GM23338 (cell line): ENCODE results near the gene HSF2BP. TPM values are rescaled to one million over a fixed set of nuclear protein-coding genes. Genes with fewer than 3 reads are reported as not detected.
A peak's percentile ranks its signal among the peaks of the same experiment; 100 is the strongest.

ENCODE experiments used
- ATAC-seq: fragments of 200-7000 bp; cut with Tn5 transposase; 3 replicates; pipeline ENCODE4 v1.9.1; 2020
- DNase-seq: peaks from one replicate; pipeline ENCODE4 v3.0.0-alpha.2; 2015; ENCODE audit warnings: low spot score
- H2AFZ ChIP-seq: fragments of 200-600 bp; sonication (generic); 2 replicates; pipeline ENCODE4 v1.8.0; 2016; ENCODE audit warnings: antibody characterized with exemption, mild to moderate bottlenecking, moderate library complexity
- H3F3A ChIP-seq: fragments of 200-600 bp; sonication (generic); replicated peaks from 2 replicates; pipeline ENCODE4 v1.8.0; 2017; ENCODE audit warnings: antibody characterized with exemption, mixed run types, low read depth
- H3K27ac ChIP-seq: fragments of 200-600 bp; sonication (generic); 2 replicates; pipeline ENCODE4 v1.6.1; 2016; ENCODE audit warnings: low read depth
- H3K27me3 ChIP-seq: fragments of 200-600 bp; sonication (generic); 2 replicates; pipeline ENCODE4 v1.8.0; 2016; ENCODE audit warnings: mild to moderate bottlenecking, mixed run types, moderate library complexity; ENCODE audit not compliant: insufficient read depth
- H3K36me3 ChIP-seq: fragments of 200-600 bp; sonication (generic); 2 replicates; pipeline ENCODE4 v1.8.0; 2016; ENCODE audit warnings: mild to moderate bottlenecking; ENCODE audit not compliant: insufficient read depth
- H3K4me1 ChIP-seq: fragments of 200-600 bp; sonication (generic); 2 replicates; pipeline ENCODE4 v1.8.0; 2016; ENCODE audit warnings: mild to moderate bottlenecking, moderate library complexity; ENCODE audit not compliant: insufficient read depth
- H3K4me2 ChIP-seq: fragments of 200-600 bp; sonication (generic); 2 replicates; pipeline ENCODE4 v1.7.1; 2017; ENCODE audit warnings: mixed run types
- H3K4me3 ChIP-seq: fragments of 200-600 bp; sonication (generic); 2 replicates; pipeline ENCODE4 v1.6.1; 2016; ENCODE audit warnings: mixed run types
- H3K79me2 ChIP-seq: fragments of 200-600 bp; sonication (generic); replicated peaks from 2 replicates; pipeline ENCODE4 v1.8.0; 2017; ENCODE audit warnings: mild to moderate bottlenecking; ENCODE audit not compliant: insufficient read depth
- H3K9me2 ChIP-seq: fragments of 200-600 bp; sonication (generic); 2 replicates; pipeline ENCODE4 v1.8.0; 2017; ENCODE audit not compliant: insufficient read depth
- H4K20me1 ChIP-seq: fragments of 200-600 bp; sonication (generic); replicated peaks from 2 replicates; pipeline ENCODE4 v1.8.0; 2017; ENCODE audit warnings: mild to moderate bottlenecking; ENCODE audit not compliant: insufficient read depth
- H3K27ac Mint-ChIP-seq: 2 replicates; pipeline ENCODE4 v1.8.0; 2020; ENCODE audit warnings: inconsistent platforms, mild to moderate bottlenecking, moderate library complexity, mixed read lengths
- H3K27me3 Mint-ChIP-seq: 3 replicates; pipeline ENCODE4 v1.8.0; 2022; ENCODE audit warnings: low read depth, mild to moderate bottlenecking, moderate library complexity, mixed read lengths, inconsistent platforms; ENCODE audit not compliant: insufficient read depth, poor library complexity
- H3K36me3 Mint-ChIP-seq: 3 replicates; pipeline ENCODE4 v1.8.0; 2021; ENCODE audit warnings: low read depth, mild to moderate bottlenecking, inconsistent platforms, moderate library complexity, mixed read lengths
- H3K4me1 Mint-ChIP-seq: 3 replicates; pipeline ENCODE4 v1.8.0; 2020; ENCODE audit warnings: mild to moderate bottlenecking, inconsistent platforms, mixed read lengths
- H3K4me3 Mint-ChIP-seq: 3 replicates; pipeline ENCODE4 v1.8.0; 2021; ENCODE audit warnings: moderate library complexity, mild to moderate bottlenecking, inconsistent platforms, mixed read lengths
- H3K9me3 Mint-ChIP-seq: 3 replicates; pipeline ENCODE4 v1.8.0; 2020; ENCODE audit warnings: moderate library complexity, mild to moderate bottlenecking, inconsistent platforms, mixed read lengths
- CREB1 ChIP-seq: fragments of 250-450 bp; sonication (Bioruptor Pico); IDR thresholded peaks from 2 replicates; pipeline ENCODE4 v1.5.0; 2020; ENCODE audit warnings: low read depth, mild to moderate bottlenecking, moderate library complexity
- CTCF ChIP-seq, 2 experiments: fragments of 200-600 bp in 1 of 2; sonication (generic) in 1 of 2; conservative IDR thresholded peaks; 2 replicates each; pipeline versions ENCODE4 v1.5.1 to v1.6.1; 2016 to 2017; ENCODE audit warnings: antibody characterized with exemption in 2 of 2, low read depth in 2 of 2, mild to moderate bottlenecking in 2 of 2, moderate library complexity in 1 of 2
- ETS1 ChIP-seq: IDR thresholded peaks from 2 replicates; pipeline ENCODE4 v1.6.1; 2016; ENCODE audit warnings: antibody characterized with exemption
- EZH2 ChIP-seq: fragments of 200-600 bp; sonication (generic); IDR thresholded peaks from one replicate; pipeline ENCODE4 v1.8.0; 2017; ENCODE audit warnings: antibody characterized with exemption, mild to moderate bottlenecking, low read depth; ENCODE audit not compliant: unreplicated experiment
- POLR2AphosphoS5 ChIP-seq: IDR thresholded peaks from 2 replicates; pipeline ENCODE4 v1.6.1; 2016; ENCODE audit warnings: antibody characterized with exemption, low read depth
- STAT1 ChIP-seq: IDR thresholded peaks from one replicate; pipeline ENCODE4 v1.6.1; 2016; ENCODE audit warnings: antibody characterized with exemption; ENCODE audit not compliant: unreplicated experiment
- ZNF331 ChIP-seq: fragments of 250-450 bp; sonication (Bioruptor Pico); IDR thresholded peaks from 2 replicates; pipeline ENCODE4 v1.5.0; 2020; ENCODE audit warnings: low read depth, mild to moderate bottlenecking, moderate library complexity
- polyA plus RNA-seq: library from polyadenylated mRNA; unstranded; fragments of >200 nt; fragmentation: Nextera tagmentation; extraction: Ambion mirVana; gene quantifications from 2 replicates; pipeline ENCODE4 v1.2.1, GENCODE V29; 2016
- total RNA-seq: library from RNA; depleted of rRNA; stranded (reverse); fragments of >200 nt; shearing (Covaris generic); gene quantifications from 2 replicates; pipeline ENCODE4 v1.2.3, GENCODE V29; 2014

The HSF2BP gene
- total and polyA plus RNA-seq, 2 experiments from 2014 or later = 0.78 to 2.0 TPM

- H3K4me1 ChIP-seq = no peaks in the 10 kb centered on the region
- H3F3A ChIP-seq = no peaks in the 10 kb centered on the region
Measured at GRCh38 chr21:43575473-43575844, 83.8 kb downstream of the HSF2BP start.

GRCh38 chr21:43574741-43575472, 84.4 kb downstream of the HSF2BP start:
- no peaks in the 10 kb centered on the region for H3K27me3 ChIP-seq
- Mint-ChIP-seq H3K4me3 (no peak overlapping the region), H3K27me3 (peaks cover 7% of the 10 kb centered on the region), H3K4me1 (peaks cover 6% of the 10 kb centered on the region; the same call in 2 of the 3 replicates), H3K9me3 (no peaks in the 10 kb centered on the region), H3K27ac (no peak overlapping the region; the same call in 1 of the 2 replicates), H3K36me3 (no peaks in the 10 kb centered on the region)
- no peaks in the 10 kb centered on the region for H4K20me1 ChIP-seq
- H3K4me1 ChIP-seq = no peaks in the 10 kb centered on the region
- H3K27ac ChIP-seq = no peak overlapping the region
- H3K9me2 ChIP-seq = no peaks in the 10 kb centered on the region
- no peaks in the 10 kb centered on the region for H3K36me3 ChIP-seq
- no peak overlapping the region for H3K4me3 ChIP-seq
- H3K79me2 ChIP-seq = no peaks in the 10 kb centered on the region
- TF ChIP-seq POLR2AphosphoS5 (no peak), CTCF (conservative IDR thresholded peaks at IDR 0.05; ENCODE audit: low read depth in 2 of 2) (no peak), ZNF331 (CRISPR knock-in tag) (no peak)
- no peak overlapping the region for H2AFZ ChIP-seq
- DNase-seq (no peak), ATAC-seq (peak; percentile 80)
- no peaks in the 10 kb centered on the region for H3F3A ChIP-seq
- H3K4me2 ChIP-seq = no peak overlapping the region

More at GRCh38 chr21:43575473-43575844, 83.8 kb downstream of the HSF2BP start:
- H3K9me3 Mint-ChIP-seq = no peaks in the 10 kb centered on the region
- H4K20me1 ChIP-seq = no peaks in the 10 kb centered on the region
- peaks cover 6% of the 10 kb centered on the region; the same call in 2 of the 3 replicates for H3K4me1 Mint-ChIP-seq
- no peak overlapping the region for H3K4me2 ChIP-seq
- H3K4me3 ChIP-seq = no peak overlapping the region
- H2AFZ ChIP-seq = no peak overlapping the region
- ATAC-seq (no peak), DNase-seq (no peak)
- no peaks in the 10 kb centered on the region for H3K36me3 Mint-ChIP-seq
- H3K27me3 ChIP-seq = no peaks in the 10 kb centered on the region
- H3K4me3 Mint-ChIP-seq = no peak overlapping the region
- peaks cover 7% of the 10 kb centered on the region for H3K27me3 Mint-ChIP-seq
- no peaks in the 10 kb centered on the region for H3K9me2 ChIP-seq
- no peaks in the 10 kb centered on the region for H3K79me2 ChIP-seq
- H3K27ac ChIP-seq = no peak overlapping the region
- no peak for TF ChIP-seq ZNF331 (CRISPR knock-in tag)
- no peak for TF ChIP-seq EZH2
- TF ChIP-seq CREB1 (CRISPR knock-in tag) = no peak
- no peak overlapping the region for H3K27ac Mint-ChIP-seq
- no peaks in the 10 kb centered on the region for H3K36me3 ChIP-seq

GRCh38 chr21:43573921-43574320, 85.4 kb downstream of the HSF2BP start:
- Histone ChIP-seq H2AFZ (no peak overlapping the region), H3K36me3 (no peaks in the 10 kb centered on the region), H3K27ac (no peak overlapping the region), H3K27me3 (no peaks in the 10 kb centered on the region), H3K79me2 (no peaks in the 10 kb centered on the region), H3K4me2 (no peak overlapping the region), H3K9me2 (no peaks in the 10 kb centered on the region), H4K20me1 (no peaks in the 10 kb centered on the region), H3K4me3 (no peak overlapping the region), H3F3A (no peaks in the 10 kb centered on the region), H3K4me1 (no peaks in the 10 kb centered on the region)
- no peak overlapping the region for H3K4me3 Mint-ChIP-seq
- ATAC-seq = no peak
- no peaks in the 10 kb centered on the region for H3K36me3 Mint-ChIP-seq
- H3K27ac Mint-ChIP-seq = no peak overlapping the region
- H3K4me1 Mint-ChIP-seq = peaks cover 6% of the 10 kb centered on the region; the same call in 2 of the 3 replicates
- no peak for DNase-seq
- peaks cover 7% of the 10 kb centered on the region for H3K27me3 Mint-ChIP-seq
- no peaks in the 10 kb centered on the region for H3K9me3 Mint-ChIP-seq
- TF ChIP-seq STAT1 (no peak), ETS1 (no peak)
